GM23338 (cell line): ENCODE data around the gene PKD2.

Experiments
- CREB1 ChIP-seq: fragments of 250-450 bp; sonication (Bioruptor Pico); IDR thresholded peaks from 2 replicates; pipeline ENCODE4 v1.5.0; 2020; ENCODE audit warnings: low read depth, mild to moderate bottlenecking, moderate library complexity
- EZH2 ChIP-seq: fragments of 200-600 bp; sonication (generic); IDR thresholded peaks from one replicate; pipeline ENCODE4 v1.8.0; 2017; ENCODE audit warnings: antibody characterized with exemption, mild to moderate bottlenecking, low read depth; ENCODE audit not compliant: unreplicated experiment
- EZH2phosphoT487 ChIP-seq: fragments of 200-600 bp; sonication (generic); IDR thresholded peaks from one replicate; pipeline ENCODE4 v1.8.1; 2018; ENCODE audit warnings: antibody characterized with exemption; ENCODE audit not compliant: unreplicated experiment
- POLR2AphosphoS5 ChIP-seq: IDR thresholded peaks from 2 replicates; pipeline ENCODE4 v1.6.1; 2016; ENCODE audit warnings: antibody characterized with exemption, low read depth
- TF ChIP-seq, protein P1 (sequence below), 2 experiments: fragments of 200-600 bp in 1 of 2; sonication (generic) in 1 of 2; conservative IDR thresholded peaks; 2 replicates each; pipeline versions ENCODE4 v1.5.1 to v1.6.1; 2016 to 2017; ENCODE audit warnings: antibody characterized with exemption in 2 of 2, low read depth in 2 of 2, mild to moderate bottlenecking in 2 of 2, moderate library complexity in 1 of 2
- TF ChIP-seq, protein P2 (sequence below): IDR thresholded peaks from one replicate; pipeline ENCODE4 v1.6.1; 2018; ENCODE audit warnings: antibody characterized with exemption; ENCODE audit not compliant: unreplicated experiment
- TF ChIP-seq, protein P3 (sequence below): IDR thresholded peaks from 2 replicates; pipeline ENCODE4 v1.6.1; 2016; ENCODE audit warnings: antibody characterized with exemption

DNA sequence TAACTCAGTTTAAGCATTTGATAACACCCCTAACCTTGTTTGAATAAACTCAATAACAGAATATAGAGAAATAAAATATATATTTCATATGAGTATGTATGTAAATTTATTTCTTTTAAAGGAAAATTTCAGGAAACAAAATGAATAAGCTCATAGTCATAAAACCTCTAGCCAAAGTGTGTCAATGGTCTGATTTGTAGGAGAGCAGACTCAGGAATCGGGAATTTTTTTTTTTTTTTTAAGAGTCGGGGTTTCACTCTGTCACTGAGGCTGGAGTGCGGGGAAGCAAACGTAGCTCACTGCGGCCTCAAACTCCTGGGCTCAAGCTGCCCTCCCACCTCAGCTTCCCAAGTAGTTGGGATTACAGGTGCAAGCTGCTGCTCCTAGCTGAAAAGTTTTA, 2.4 kb downstream of the PKD2 start:
- TF ChIP-seq, protein P1, sequence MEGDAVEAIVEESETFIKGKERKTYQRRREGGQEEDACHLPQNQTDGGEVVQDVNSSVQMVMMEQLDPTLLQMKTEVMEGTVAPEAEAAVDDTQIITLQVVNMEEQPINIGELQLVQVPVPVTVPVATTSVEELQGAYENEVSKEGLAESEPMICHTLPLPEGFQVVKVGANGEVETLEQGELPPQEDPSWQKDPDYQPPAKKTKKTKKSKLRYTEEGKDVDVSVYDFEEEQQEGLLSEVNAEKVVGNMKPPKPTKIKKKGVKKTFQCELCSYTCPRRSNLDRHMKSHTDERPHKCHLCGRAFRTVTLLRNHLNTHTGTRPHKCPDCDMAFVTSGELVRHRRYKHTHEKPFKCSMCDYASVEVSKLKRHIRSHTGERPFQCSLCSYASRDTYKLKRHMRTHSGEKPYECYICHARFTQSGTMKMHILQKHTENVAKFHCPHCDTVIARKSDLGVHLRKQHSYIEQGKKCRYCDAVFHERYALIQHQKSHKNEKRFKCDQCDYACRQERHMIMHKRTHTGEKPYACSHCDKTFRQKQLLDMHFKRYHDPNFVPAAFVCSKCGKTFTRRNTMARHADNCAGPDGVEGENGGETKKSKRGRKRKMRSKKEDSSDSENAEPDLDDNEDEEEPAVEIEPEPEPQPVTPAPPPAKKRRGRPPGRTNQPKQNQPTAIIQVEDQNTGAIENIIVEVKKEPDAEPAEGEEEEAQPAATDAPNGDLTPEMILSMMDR (conservative IDR thresholded peaks at IDR 0.05; ENCODE audit: low read depth in 2 of 2): no peak
- TF ChIP-seq POLR2AphosphoS5 (no peak), EZH2phosphoT487 (no peak), EZH2 (no peak), CREB1 (no peak)
- TF ChIP-seq, protein P2, sequence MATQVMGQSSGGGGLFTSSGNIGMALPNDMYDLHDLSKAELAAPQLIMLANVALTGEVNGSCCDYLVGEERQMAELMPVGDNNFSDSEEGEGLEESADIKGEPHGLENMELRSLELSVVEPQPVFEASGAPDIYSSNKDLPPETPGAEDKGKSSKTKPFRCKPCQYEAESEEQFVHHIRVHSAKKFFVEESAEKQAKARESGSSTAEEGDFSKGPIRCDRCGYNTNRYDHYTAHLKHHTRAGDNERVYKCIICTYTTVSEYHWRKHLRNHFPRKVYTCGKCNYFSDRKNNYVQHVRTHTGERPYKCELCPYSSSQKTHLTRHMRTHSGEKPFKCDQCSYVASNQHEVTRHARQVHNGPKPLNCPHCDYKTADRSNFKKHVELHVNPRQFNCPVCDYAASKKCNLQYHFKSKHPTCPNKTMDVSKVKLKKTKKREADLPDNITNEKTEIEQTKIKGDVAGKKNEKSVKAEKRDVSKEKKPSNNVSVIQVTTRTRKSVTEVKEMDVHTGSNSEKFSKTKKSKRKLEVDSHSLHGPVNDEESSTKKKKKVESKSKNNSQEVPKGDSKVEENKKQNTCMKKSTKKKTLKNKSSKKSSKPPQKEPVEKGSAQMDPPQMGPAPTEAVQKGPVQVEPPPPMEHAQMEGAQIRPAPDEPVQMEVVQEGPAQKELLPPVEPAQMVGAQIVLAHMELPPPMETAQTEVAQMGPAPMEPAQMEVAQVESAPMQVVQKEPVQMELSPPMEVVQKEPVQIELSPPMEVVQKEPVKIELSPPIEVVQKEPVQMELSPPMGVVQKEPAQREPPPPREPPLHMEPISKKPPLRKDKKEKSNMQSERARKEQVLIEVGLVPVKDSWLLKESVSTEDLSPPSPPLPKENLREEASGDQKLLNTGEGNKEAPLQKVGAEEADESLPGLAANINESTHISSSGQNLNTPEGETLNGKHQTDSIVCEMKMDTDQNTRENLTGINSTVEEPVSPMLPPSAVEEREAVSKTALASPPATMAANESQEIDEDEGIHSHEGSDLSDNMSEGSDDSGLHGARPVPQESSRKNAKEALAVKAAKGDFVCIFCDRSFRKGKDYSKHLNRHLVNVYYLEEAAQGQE: no peak
- TF ChIP-seq, protein P3, sequence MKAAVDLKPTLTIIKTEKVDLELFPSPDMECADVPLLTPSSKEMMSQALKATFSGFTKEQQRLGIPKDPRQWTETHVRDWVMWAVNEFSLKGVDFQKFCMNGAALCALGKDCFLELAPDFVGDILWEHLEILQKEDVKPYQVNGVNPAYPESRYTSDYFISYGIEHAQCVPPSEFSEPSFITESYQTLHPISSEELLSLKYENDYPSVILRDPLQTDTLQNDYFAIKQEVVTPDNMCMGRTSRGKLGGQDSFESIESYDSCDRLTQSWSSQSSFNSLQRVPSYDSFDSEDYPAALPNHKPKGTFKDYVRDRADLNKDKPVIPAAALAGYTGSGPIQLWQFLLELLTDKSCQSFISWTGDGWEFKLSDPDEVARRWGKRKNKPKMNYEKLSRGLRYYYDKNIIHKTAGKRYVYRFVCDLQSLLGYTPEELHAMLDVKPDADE: no peak
